ENCODE measurements around the gene UBE2U. TPM values are rescaled to one million over a fixed set of nuclear protein-coding genes. Genes with fewer than 3 reads are reported as not detected.

Gene UBE2U
- polyA plus RNA-seq, 3 donors, result 0.09 TPM; not detected in 2

DNA sequence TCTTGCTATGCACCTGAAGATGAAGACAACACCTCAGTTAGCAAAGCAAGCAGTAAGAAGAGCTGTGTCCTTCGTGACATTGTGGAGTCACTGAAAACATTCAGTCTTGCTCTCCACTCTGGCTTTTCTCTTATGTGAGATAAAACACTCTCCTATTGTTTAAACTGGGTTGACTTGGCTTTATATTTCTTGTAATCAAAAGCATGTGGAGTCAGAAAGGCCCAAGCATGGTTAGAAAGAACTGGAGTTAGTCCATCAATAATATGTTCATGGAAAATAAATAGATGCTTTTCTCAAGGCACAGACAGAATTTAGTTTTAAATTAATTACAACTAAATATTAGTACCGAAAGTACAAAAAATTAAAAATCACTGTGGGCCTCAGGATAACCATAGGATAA lies 61.7 kb downstream of the UBE2U start:
- 82 to 89% (median 88%) methylated on average over 2 of the region's 2 CpGs for WGBS, 3 donors
- no peak overlapping the region for H3K27ac ChIP-seq (ENCODE audit: low read depth, low read length)

DNA sequence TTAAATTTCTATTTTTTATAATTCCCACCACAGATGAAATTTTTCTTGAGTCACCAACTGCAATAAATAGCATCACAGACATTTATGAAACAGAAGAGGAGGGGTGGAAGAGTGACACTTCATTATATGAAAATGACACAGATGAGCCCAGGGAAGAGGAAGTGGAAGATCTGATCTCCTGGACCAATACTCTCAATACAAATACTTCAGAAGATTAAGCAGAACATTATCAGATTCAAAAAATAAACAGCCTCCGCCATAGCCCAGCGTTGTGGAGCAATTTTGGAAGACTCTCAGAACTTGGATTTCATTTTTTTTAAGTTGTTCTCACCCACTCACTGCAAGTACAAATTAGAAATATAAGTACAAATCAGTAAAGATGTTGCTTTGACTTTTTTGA lies 63.6 kb downstream of the UBE2U start:
- no peak overlapping the region for H3K27ac ChIP-seq (ENCODE audit: low read depth, low read length)
- WGBS, 3 donors, result 50 to 76% (median 72%) methylated on average over 2 of the region's 2 CpGs

DNA sequence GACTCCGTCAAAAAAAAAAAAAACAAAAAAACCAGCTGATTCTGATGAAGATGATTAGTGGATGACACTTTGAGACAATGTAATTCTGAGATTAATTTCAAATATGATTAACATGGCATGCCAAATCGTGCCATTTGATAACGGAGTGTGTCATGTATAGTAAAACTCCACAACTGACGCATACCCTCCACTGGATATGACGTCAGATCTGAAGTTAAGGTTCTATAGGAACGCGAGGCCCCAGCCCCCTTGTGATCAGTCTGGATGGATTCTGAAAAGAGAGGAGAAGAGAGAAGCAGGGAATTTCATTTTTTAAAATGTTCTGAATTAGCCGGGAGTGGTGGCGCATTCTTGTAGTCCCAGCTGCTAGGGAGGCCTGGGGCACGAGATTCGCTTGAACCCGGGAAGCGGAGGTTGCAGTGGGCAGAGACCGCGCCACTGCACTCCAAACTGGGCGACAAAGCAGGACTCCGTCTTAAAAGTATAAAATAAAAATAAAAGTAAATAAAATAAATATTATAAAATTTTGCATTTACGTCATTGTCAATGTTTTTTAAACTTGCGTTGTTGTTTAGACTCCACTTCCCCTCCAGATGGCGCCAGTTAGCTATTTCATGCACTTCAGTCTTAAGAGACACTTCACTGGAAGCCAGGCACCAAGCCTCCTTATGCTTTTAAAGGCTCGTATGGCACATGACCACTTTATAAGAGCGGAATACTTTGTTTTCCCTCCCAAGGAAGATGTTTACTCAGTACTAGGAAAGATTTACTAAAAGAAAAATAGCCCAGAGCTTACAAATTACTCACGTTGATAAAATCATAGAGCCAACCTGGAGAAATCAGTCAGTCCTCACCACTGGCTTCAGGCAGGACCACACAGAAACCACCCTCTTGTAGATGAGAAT lies 65.5 kb downstream of the UBE2U start:
- no peak overlapping the region for H3K27ac ChIP-seq (ENCODE audit: low read depth, low read length)
- WGBS, 3 donors, result 51 to 58% (median 52%) methylated on average over 23 of the region's 23 CpGs

DNA sequence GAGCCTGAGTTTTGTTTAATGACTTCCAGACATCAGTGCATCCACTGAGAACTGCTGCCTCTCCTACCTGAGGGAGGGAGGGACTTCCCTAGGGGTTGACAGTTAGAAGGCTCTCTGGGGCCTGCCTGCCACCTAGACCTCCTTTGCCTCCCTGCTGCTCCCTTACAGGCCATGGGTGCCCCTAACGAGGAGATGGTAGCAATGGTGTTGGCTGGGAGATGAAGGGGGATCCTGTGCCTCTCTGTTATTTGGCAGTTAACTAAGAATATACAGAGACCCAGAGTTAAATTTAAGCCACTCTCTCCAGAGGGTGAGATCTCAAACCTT lies 66.1 kb downstream of the UBE2U start:
- H3K27ac ChIP-seq (ENCODE audit: low read depth, low read length), result no peak overlapping the region
- 71 to 72% (median 72%) methylated on average over 1 of the region's 1 CpG for WGBS, 3 donors

DNA sequence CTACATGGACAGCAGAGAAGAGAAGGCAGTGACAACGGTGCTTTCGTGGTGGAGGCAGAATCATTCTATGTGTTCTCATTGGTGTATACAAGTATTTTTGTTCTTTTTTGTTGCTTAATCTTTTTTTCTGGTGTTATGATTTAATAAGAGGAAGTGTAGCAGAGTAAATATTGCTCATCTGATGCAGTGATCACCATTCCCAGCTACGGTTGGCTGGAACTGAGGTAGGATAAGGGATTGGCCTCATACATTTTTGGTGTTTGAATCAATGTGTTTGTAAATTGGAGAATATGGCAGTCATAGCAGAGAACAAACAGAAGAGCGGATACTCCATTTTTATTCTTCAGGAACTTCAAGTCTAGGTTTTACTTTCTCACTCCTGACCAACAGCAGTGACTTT lies 76.6 kb downstream of the UBE2U start:
- 91 to 94% (median 92%) methylated on average over 4 of the region's 4 CpGs for WGBS, 3 donors
- H3K27ac ChIP-seq (ENCODE audit: low read depth, low read length), result no peak overlapping the region

DNA sequence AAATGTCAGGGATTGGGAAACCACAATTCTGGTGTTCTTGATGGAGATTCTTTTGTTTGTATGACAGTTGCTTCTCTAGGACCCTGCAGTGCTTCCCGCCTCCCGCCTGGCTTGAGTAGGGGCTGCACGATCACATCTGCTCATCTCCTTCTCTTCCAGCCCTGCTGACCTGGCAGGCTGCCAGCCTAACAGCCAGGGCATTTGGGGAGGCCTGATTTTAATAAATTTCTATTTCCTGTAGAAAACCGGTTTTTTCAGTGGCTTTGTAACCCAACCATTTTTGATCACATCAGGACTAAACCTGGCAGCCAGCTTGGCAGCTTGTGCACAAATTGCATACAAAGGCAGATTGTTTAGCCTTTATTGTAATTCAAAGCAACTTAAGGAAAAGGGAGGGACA lies 78.9 kb downstream of the UBE2U start:
- no peak overlapping the region for H3K27ac ChIP-seq (ENCODE audit: low read depth, low read length)
- 44 to 48% (median 44%) methylated on average over 4 of the region's 4 CpGs for WGBS, 3 donors

DNA sequence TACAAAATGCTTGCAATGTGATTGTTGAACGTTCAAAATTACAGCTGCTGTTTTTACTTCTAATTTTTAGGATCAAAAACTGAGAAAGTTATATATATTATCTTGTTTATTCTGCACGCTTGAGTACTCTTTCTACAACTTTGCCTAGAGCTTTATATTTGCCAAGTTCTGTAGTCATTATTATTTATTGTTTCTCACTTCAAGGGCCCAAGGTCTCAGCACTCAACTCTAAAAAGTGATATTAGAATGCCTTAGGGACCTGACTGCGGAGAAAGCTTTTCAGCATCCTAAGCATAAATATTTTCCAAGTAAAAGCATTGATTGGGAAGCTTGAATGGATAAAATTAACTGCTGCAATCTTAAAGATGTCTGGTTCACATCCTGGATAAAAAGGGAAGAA lies 83.6 kb downstream of the UBE2U start:
- WGBS, 3 donors, result 34 to 60% (median 45%) methylated on average over 3 of the region's 3 CpGs
- H3K27ac ChIP-seq (ENCODE audit: low read depth, low read length), result no peak overlapping the region

DNA sequence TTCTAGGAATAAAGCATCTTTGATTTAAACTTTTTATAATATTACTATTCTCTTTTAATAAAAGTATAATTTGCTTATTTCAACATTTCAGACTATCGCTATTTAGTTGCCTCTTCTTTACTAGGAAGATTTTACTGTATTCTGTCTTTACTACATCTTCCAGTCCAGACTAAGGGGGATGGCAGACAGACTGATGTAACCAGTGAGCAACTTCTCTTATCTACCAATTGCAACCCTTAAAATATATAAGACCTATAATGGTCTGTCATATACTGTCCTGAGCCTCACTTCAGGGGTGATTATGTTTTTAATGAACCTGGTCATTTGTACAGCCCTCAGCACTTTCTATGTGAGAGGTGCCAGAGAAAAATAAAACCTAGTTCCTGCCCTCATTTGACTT lies 87.0 kb downstream of the UBE2U start:
- no peak overlapping the region for H3K27ac ChIP-seq (ENCODE audit: low read depth, low read length)
- WGBS, 3 donors, result 65 to 93% (median 78%) methylated on average over 1 of the region's 1 CpG

DNA sequence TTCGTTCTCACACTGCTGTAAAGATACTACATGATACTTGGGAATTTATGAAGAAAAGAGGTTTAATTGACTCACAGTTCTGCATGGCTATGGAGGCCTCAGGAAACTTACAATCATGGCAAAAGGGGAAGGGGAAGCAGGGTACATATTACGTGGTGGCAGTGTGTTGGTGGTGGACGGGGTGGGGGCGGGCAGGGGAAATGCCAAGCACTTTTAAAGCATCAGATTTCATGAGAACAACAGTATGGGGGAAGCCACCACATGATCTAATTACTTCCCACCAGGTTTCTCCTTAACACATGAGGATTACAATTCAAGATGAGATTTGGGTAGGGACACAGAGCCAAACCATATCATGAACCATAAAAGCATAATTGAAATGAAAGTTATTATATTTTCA lies 88.5 kb downstream of the UBE2U start:
- WGBS, 3 donors, result 69 to 80% (median 73%) methylated on average over 4 of the region's 4 CpGs
- H3K27ac ChIP-seq (ENCODE audit: low read depth, low read length), result no peak overlapping the region

DNA sequence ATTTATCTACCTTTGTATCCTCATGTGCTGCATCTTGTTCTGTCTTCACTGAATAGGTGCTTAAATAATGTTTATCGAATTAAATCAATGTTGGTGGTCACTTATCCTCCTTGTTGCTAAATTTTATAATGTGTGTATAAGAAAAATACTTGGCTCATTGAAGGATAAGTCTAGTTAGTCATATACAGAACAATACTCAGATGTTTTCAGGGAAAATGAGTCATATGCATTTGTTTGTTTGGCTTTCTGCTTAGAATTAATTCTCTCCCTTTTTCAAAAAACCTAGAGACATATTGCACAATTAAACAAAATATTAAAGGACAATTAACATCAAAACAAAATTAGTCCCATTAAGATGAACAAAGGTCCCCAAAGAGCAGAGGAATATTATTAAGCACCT lies 89.0 kb downstream of the UBE2U start:
- H3K27ac ChIP-seq (ENCODE audit: low read depth, low read length), result no peak overlapping the region
- 74 to 93% (median 89%) methylated on average over 1 of the region's 1 CpG for WGBS, 3 donors

DNA sequence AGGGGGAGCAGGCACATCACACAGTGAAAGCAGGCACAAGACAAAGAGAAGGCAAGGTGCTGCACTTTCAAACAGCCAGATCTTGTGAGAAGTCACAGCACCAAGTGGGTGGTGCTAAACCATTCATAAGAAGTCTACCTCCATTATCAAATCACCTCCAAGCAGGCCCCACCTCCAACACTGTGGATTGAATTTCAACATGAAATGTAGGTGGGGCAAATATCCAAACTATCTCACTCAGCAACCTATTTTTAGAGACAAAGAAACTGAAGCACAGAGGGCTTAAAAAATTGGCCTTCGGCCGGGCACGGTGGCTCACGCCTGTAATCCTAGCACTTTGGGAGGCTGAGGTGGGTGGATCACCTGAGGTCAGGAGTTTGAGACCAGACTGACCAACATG lies 90.4 kb downstream of the UBE2U start:
- 72 to 96% (median 90%) methylated on average over 4 of the region's 4 CpGs for WGBS, 3 donors
- no peak overlapping the region for H3K27ac ChIP-seq (ENCODE audit: low read depth, low read length)

DNA sequence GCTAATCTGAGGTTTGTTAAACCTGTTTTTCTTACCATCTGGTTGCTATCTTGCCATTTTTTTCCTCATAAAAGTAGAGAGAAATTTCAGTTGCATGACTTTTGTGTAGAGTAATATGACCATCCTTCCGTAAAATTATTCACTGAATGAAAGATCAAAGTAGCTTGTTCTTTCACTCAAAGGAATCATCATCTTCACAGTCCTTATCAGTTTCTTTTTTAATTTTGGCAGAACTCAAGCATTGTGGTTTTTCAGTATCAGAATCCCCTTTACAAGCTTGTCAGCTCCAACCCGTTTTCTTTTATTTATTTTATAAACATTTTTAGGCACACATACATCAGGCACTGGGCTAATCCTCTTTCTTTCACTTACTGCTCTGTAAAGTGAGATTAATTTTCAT lies 91.7 kb downstream of the UBE2U start:
- no peak overlapping the region for H3K27ac ChIP-seq (ENCODE audit: low read depth, low read length)
- WGBS, 3 donors, result 50 to 63% (median 62%) methylated on average over 2 of the region's 2 CpGs

DNA sequence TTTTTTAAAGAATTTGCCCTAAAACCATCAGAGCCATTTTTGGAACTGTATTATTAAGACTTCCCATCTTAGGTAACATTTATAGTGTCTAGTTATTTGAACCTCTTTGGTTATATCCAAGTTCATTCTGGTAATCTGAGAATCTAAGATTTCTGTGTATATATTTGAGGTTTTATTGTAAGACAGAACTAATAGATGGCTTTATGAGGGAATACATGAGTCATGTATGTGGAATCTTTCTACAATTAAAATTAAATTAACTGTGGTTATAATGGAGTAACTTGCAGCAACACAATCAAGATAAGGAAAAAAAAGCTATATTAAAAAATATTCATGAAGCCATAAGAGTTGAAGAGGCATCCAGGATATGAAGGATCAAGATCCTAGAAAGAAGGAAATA lies 92.1 kb downstream of the UBE2U start:
- no peak overlapping the region for H3K27ac ChIP-seq (ENCODE audit: low read depth, low read length)

DNA sequence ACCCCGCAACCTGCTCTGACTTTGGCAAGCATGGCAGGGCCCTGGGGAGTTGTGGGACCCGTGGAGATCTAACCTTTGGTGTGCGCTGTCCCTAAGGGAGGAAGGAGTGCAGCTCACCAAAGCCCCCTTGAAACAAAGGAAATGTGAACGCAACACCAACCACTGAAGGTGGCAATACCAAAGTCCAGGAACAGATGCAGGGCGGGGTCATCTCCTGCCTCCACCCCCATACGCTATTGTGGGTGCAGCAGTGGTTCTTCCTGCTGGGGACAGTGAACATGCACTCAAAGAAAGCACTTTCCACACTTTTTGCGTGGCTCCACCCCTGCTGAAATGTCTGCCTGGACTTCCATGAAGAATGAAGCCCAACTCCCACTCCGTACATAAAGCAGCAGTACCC lies 93.0 kb downstream of the UBE2U start:
- 83 to 84% (median 84%) methylated on average over 8 of the region's 8 CpGs for WGBS, 3 donors
- no peak overlapping the region for H3K27ac ChIP-seq (ENCODE audit: low read depth, low read length)

DNA sequence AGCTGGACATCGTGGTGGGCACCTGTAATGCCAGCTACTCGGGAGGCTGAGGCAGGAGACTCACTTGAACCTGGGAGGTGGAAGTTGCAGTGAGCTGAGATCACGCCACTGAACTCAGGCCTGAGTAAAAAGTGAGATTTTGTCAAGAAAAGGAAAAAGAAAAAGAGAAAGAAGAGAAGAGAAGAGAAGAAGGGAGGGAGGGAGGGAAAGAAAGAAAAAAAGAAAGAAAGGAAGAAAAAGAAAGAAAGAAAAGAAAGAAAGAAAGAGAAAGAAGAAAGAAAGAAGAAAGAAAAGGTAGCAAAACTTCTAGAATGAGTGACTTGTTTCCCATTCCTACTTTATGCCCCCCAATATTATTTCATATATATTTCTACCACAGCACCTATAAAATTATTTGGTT lies 98.8 kb downstream of the UBE2U start:
- 86 to 93% (median 88%) methylated on average over 3 of the region's 3 CpGs for WGBS, 3 donors
- H3K27ac ChIP-seq (ENCODE audit: low read depth, low read length), result no peak overlapping the region

DNA sequence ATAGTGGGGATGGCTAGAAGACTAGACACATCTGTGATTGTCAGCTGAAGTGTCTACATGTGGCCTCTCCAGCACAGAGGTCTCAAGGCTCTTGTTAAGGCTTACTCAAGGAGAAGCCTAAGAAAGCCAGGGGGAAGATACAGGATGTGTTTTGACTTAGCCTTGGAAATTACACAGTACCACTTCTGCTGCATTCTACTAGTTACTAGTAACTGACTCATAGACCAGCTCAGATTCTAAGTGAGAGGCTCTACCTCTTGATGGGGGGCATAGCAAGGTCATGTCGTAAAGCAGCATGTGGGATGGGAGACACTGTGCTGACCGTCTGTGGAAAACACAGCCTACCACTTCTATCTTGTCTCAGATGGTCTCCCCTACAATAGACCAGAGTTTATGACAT lies 99.5 kb downstream of the UBE2U start:
- WGBS, 3 donors, result 90 to 93% (median 92%) methylated on average over 2 of the region's 2 CpGs
- H3K27ac ChIP-seq (ENCODE audit: low read depth, low read length), result no peak overlapping the region

DNA sequence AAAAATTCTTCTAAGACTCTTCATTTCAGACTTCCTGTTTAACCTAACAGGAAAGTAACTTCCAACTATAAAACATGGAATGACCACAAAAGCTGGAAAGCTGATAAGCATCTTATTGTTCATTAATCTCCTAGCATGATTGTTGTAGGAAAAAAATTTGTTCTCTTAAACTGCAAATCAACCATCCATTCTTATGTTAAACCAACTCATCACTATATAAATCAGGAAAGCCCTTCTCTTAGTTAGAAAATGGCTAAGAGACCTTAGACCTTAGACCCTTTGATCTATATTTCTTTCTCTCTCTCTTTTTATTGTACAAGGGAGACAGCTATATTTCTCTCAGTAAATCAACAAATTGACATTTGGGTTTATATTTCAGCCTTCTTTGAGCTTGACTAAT lies 101.4 kb downstream of the UBE2U start:
- no peak overlapping the region for H3K27ac ChIP-seq (ENCODE audit: low read depth, low read length)

DNA sequence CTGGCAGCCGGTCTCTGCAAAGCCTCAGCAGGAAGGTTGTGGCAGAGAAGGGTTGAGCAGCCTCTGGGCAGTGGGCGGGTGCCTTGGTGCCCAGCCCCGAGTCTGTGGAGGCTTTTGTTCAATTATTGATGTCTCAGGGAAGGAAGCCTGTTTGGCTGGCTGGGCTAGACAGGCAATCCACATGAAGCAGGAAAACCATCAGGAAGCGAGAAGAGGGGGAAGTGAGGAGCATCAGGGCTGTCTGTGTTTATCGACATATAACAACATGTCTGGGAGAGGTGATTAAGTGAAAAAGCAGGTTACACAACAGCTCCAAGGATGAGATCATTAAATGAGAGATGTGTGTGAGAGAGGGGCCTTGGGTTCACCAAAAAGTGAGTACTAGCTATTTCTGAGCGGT lies 105.4 kb downstream of the UBE2U start:
- 37 to 63% (median 40%) methylated on average over 6 of the region's 6 CpGs for WGBS, 3 donors
- no peak overlapping the region for H3K27ac ChIP-seq (ENCODE audit: low read depth, low read length)

DNA sequence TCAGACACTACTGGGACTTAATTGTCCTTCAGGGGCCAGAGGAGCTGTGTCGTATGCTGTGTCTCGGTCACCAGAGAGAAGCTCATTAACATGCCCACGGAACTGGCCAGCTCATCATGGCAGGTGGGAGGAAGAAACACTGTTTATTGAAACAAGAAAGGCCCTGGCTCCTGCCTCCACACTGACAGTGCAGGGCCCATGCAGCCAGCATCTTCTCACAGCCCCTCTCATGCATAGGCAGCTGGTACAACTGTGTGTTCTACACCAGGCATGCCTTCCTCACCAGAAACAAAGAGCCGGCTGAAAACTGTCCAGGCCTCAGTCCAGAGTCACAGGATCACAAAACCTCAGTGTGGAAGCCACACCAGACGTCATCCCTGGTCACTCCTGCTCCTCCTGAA lies 106.0 kb downstream of the UBE2U start:
- no peak overlapping the region for H3K27ac ChIP-seq (ENCODE audit: low read depth, low read length)
- 81 to 89% (median 83%) methylated on average over 5 of the region's 5 CpGs for WGBS, 3 donors

DNA sequence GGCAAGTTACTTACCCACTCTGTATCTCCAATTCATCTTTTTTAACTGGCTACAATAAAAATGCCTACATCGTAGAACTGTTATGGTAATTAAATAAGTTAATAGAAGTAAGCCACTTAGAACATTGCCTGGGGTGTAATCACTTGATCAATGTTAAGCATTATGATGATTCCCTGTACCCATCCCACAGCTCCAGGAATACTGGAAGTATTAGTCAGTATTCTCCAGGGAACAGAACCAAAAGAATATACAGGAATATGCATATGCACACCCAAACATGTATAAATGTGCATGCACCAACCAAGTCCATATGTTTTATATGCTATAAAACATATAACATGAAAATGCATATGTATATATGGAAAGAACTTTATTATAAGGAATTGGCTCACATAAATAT lies 107.3 kb downstream of the UBE2U start:
- H3K27ac ChIP-seq (ENCODE audit: low read depth, low read length), result no peak overlapping the region
- 86 to 95% (median 87%) methylated on average over 1 of the region's 1 CpG for WGBS, 3 donors

DNA sequence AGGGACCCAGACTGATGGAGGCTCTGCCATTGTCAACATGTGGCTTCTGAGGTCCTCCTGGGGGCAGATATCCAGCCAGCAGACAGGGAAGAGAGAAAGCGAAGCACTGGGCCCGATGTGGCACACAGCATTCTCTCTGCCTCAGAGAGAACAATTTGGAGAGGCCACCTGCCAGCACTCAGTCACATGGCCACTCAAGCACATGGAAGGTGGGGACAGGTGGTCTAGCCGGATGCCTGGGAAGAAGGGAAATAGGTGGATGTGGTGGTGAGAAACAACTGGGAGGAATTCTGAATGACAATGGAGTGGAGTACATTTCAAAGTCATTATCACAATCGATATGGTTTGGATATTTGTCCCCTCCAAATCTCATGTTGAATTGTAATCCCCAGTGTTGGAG lies 109.0 kb downstream of the UBE2U start:
- 91 to 96% (median 92%) methylated on average over 4 of the region's 4 CpGs for whole genome bisulfite sequencing, 3 donors

More for the DNA sequence above, 109.0 kb downstream of the UBE2U start:
- no peak overlapping the region for H3K27ac ChIP-seq (ENCODE audit: low read depth, low read length)
